H9 (cell line): ENCODE data around the gene PTGR1. TPM values are rescaled to one million over a fixed set of nuclear protein-coding genes. Genes with fewer than 3 reads are reported as not detected.

Experiments used
- DNase-seq: peaks from one replicate; pipeline ENCODE4 v3.0.0-alpha.2; 2017
- H2AFZ ChIP-seq: one replicate; pipeline ENCODE4 v1.6.1; 2013; ENCODE audit warnings: mild to moderate bottlenecking, low read length, control low read depth, moderate library complexity
- H2AK5ac ChIP-seq: 2 replicates; pipeline ENCODE4 v1.6.1; 2013; ENCODE audit warnings: low read length, control low read depth, mixed read lengths; ENCODE audit not compliant: insufficient read length
- H2BK120ac ChIP-seq: one replicate; pipeline ENCODE4 v1.6.1; 2013; ENCODE audit warnings: low read depth, mild to moderate bottlenecking, low read length, control low read depth, inconsistent platforms; ENCODE audit not compliant: poor library complexity, severe bottlenecking
- H2BK12ac ChIP-seq: 2 replicates; pipeline ENCODE4 v1.6.1; 2013; ENCODE audit warnings: low read length, control low read depth, mixed read lengths, low read depth; ENCODE audit not compliant: insufficient read length
- H2BK15ac ChIP-seq: 2 replicates; pipeline ENCODE4 v1.6.1; 2013; ENCODE audit warnings: low read depth, low read length, control low read depth
- H2BK20ac ChIP-seq: one replicate; pipeline ENCODE4 v1.6.1; 2013; ENCODE audit warnings: low read depth, mild to moderate bottlenecking, low read length, control low read depth, inconsistent platforms; ENCODE audit not compliant: poor library complexity, severe bottlenecking
- H2BK5ac ChIP-seq: 2 replicates; pipeline ENCODE4 v1.6.1; 2013; ENCODE audit warnings: low read length, control low read depth, mixed read lengths; ENCODE audit not compliant: insufficient read length
- H3K14ac ChIP-seq: 2 replicates; pipeline ENCODE4 v1.6.1; 2013; ENCODE audit warnings: low read length, control low read depth; ENCODE audit not compliant: insufficient read depth
- H3K18ac ChIP-seq: 2 replicates; pipeline ENCODE4 v1.6.1; 2013; ENCODE audit warnings: low read depth, mild to moderate bottlenecking, mixed read lengths, low read length, control low read depth; ENCODE audit not compliant: insufficient read length
- H3K23ac ChIP-seq: 2 replicates; pipeline ENCODE4 v1.6.1; 2013; ENCODE audit warnings: low read length, control low read depth, mixed read lengths, low read depth; ENCODE audit not compliant: insufficient read length
- H3K23me2 ChIP-seq: 2 replicates; pipeline ENCODE4 v1.6.1; 2013; ENCODE audit warnings: low read depth, mild to moderate bottlenecking, mixed read lengths, low read length, control low read depth; ENCODE audit not compliant: insufficient read length, poor library complexity, severe bottlenecking
- H3K27ac ChIP-seq: 2 replicates; pipeline ENCODE4 v1.5.1; 2013; ENCODE audit warnings: low read length, control low read depth, mixed read lengths, low read depth; ENCODE audit not compliant: insufficient read length
- H3K27me3 ChIP-seq: 2 replicates; pipeline ENCODE4 v1.6.1; 2013; ENCODE audit warnings: low read length, control low read depth, inconsistent platforms; ENCODE audit not compliant: insufficient read depth
- H3K4ac ChIP-seq: 2 replicates; pipeline ENCODE4 v1.6.1; 2013; ENCODE audit warnings: low read depth, mild to moderate bottlenecking, control low read depth, inconsistent platforms, low read length, moderate library complexity
- H3K4me1 ChIP-seq: 2 replicates; pipeline ENCODE4 v1.6.1; 2013; ENCODE audit warnings: low read length, control low read depth, inconsistent platforms; ENCODE audit not compliant: insufficient read depth
- H3K4me2 ChIP-seq: 2 replicates; pipeline ENCODE4 v1.6.1; 2013; ENCODE audit warnings: low read length, control low read depth, mixed read lengths; ENCODE audit not compliant: insufficient read length, insufficient read depth
- H3K56ac ChIP-seq: 2 replicates; pipeline ENCODE4 v1.6.1; 2013; ENCODE audit warnings: low read depth, mild to moderate bottlenecking, mixed read lengths, low read length, control low read depth; ENCODE audit not compliant: insufficient read length
- H3K79me1 ChIP-seq: 2 replicates; pipeline ENCODE4 v1.6.1; 2013; ENCODE audit warnings: low read depth, mild to moderate bottlenecking, moderate library complexity, low read length, control low read depth, inconsistent platforms; ENCODE audit not compliant: insufficient read depth, poor library complexity, severe bottlenecking
- H3K79me2 ChIP-seq: 2 replicates; pipeline ENCODE4 v1.6.1; 2013; ENCODE audit warnings: low read length, control low read depth, inconsistent platforms; ENCODE audit not compliant: insufficient read depth
- H3K9ac ChIP-seq: 2 replicates; pipeline ENCODE4 v1.6.1; 2013; ENCODE audit warnings: low read length, control low read depth, mixed read lengths; ENCODE audit not compliant: insufficient read length; ENCODE audit errors: extremely low read depth
- H3K9me3 ChIP-seq: one replicate; pipeline ENCODE4 v1.6.1; 2013; ENCODE audit warnings: low read depth, low read length, inconsistent platforms; ENCODE audit not compliant: control insufficient read depth
- H3T11ph ChIP-seq: one replicate; pipeline ENCODE4 v1.6.1; 2013; ENCODE audit warnings: mild to moderate bottlenecking, low read length, control low read depth, inconsistent platforms
- H4K20me1 ChIP-seq: one replicate; pipeline ENCODE4 v1.6.1; 2013; ENCODE audit not compliant: control insufficient read depth, insufficient read length, insufficient read depth
- H4K5ac ChIP-seq: 2 replicates; pipeline ENCODE4 v1.6.1; 2013; ENCODE audit warnings: low read depth, mild to moderate bottlenecking, mixed read lengths, low read length, control low read depth; ENCODE audit not compliant: insufficient read length
- H4K8ac ChIP-seq: replicated peaks from 2 replicates; pipeline ENCODE4 v1.6.1; 2013; ENCODE audit warnings: low read length, control low read depth, mixed read lengths, low read depth; ENCODE audit not compliant: insufficient read length
- H4K91ac ChIP-seq: 2 replicates; pipeline ENCODE4 v1.6.1; 2013; ENCODE audit warnings: low read depth, mild to moderate bottlenecking, moderate library complexity, mixed read lengths, low read length, control low read depth; ENCODE audit not compliant: insufficient read length
- H3K27ac Mint-ChIP-seq, 3 experiments: 2 replicates in 2 of 3; 3 replicates in 1 of 3; pipeline ENCODE4 v1.8.0; 2020 to 2021; ENCODE audit warnings: mixed read lengths in 3 of 3, mild to moderate bottlenecking in 1 of 3, moderate library complexity in 1 of 3
- H3K27me3 Mint-ChIP-seq: 2 replicates; pipeline ENCODE4 v1.8.0; 2021; ENCODE audit warnings: low read depth, mild to moderate bottlenecking, moderate library complexity, mixed read lengths
- H3K36me3 Mint-ChIP-seq, 3 experiments: 2 replicates in 2 of 3; 3 replicates in 1 of 3; pipeline ENCODE4 v1.8.0; 2020 to 2021; ENCODE audit warnings: low read depth in 3 of 3, mixed read lengths in 3 of 3; ENCODE audit not compliant: insufficient read depth in 1 of 3
- H3K4me1 Mint-ChIP-seq, 2 experiments: 2 replicates each; pipeline ENCODE4 v1.8.0; 2020; ENCODE audit warnings: mixed read lengths in 2 of 2
- H3K4me3 Mint-ChIP-seq, 2 experiments: 2 replicates in 1 of 2; 3 replicates in 1 of 2; pipeline ENCODE4 v1.8.0; 2020 to 2021; ENCODE audit warnings: mild to moderate bottlenecking in 2 of 2, mixed read lengths in 2 of 2, moderate library complexity in 1 of 2
- H3K9me3 Mint-ChIP-seq, 2 experiments: 2 replicates in 1 of 2; 3 replicates in 1 of 2; pipeline ENCODE4 v1.8.0; 2020; ENCODE audit warnings: mild to moderate bottlenecking in 2 of 2, mixed read lengths in 2 of 2, moderate library complexity in 1 of 2
- CTCF ChIP-seq: fragments of 200-600 bp; sonication (generic); conservative IDR thresholded peaks from 3 replicates; pipeline ENCODE4 v1.8.0; 2021; ENCODE audit warnings: antibody characterized with exemption, mild to moderate bottlenecking
- WGBS: extraction: QIAGEN DNeasy Blood & Tissue Kit; methylation state at CpG from one replicate; pipeline ENCODE4 v1.1.7; 2013; ENCODE audit warnings: missing lambda C conversion rate, low lambda C conversion rate, mixed read lengths; ENCODE audit not compliant: insufficient read length; ENCODE audit errors: extremely low coverage; 5-methylcytosine and 5-hydroxymethylcytosine counted together
- total RNA-seq: library from RNA; stranded (reverse); gene quantifications from 2 replicates; pipeline ENCODE4 v1.2.1, GENCODE V29; 2021

The PTGR1 gene
- total RNA-seq, 1 experiment from 2014 or later, result 45.2 TPM

GRCh38 chr9:111527347-111527746, 72.1 kb downstream of the PTGR1 start:
- WGBS, result no CpG with 5 or more reads among the region's 2 CpGs
- H3K9ac ChIP-seq, result no peak overlapping the region
- peaks cover 12% of the 10 kb centered on the region for H3K23me2 ChIP-seq
- Mint-ChIP-seq H3K36me3 (peaks cover 17 to 35% (median 27%) of the 10 kb centered on the region in 3 experiments), H3K27ac (peak overlapping the region; percentile 3 to 81 (median 53); a peak in 3 of 7 replicates), H3K4me1 (peaks cover 43 to 47% of the 10 kb centered on the region in 2 experiments), H3K4me3 (peak overlapping the region in 1 of 2 experiments; percentile 43; a peak in 2 of 5 replicates), H3K27me3 (peaks cover 8% of the 10 kb centered on the region), H3K9me3 (peaks cover 0 to 8% of the 10 kb centered on the region in 2 experiments; a peak in 4 of 5 replicates)
- H3K9me3 ChIP-seq, result no peaks in the 10 kb centered on the region
- H2AK5ac ChIP-seq, result no peak overlapping the region
- no peak overlapping the region for H3K18ac ChIP-seq
- no peak overlapping the region for H4K5ac ChIP-seq
- no peak for DNase-seq
- H4K8ac ChIP-seq, result no peak overlapping the region
- no peak for TF ChIP-seq CTCF
- peaks cover 18% of the 10 kb centered on the region; the same call in 1 of the 2 replicates for H3K79me2 ChIP-seq
- no peaks in the 10 kb centered on the region for H4K20me1 ChIP-seq
- no peak overlapping the region for H4K91ac ChIP-seq
- H2BK12ac ChIP-seq, result no peak overlapping the region
- H3T11ph ChIP-seq, result no peak overlapping the region
- H3K4me2 ChIP-seq, result no peak overlapping the region
- no peak overlapping the region for H2BK15ac ChIP-seq
- peaks cover 16% of the 10 kb centered on the region for H3K79me1 ChIP-seq
- H3K14ac ChIP-seq, result no peak overlapping the region
- peaks cover 10% of the 10 kb centered on the region; the same call in 1 of the 2 replicates for H3K4me1 ChIP-seq
- no peak overlapping the region for H3K56ac ChIP-seq
- H3K4ac ChIP-seq, result no peak overlapping the region
- H3K27me3 ChIP-seq, result no peaks in the 10 kb centered on the region
- H2BK5ac ChIP-seq, result no peak overlapping the region
- H2BK120ac ChIP-seq, result no peak overlapping the region
- no peak overlapping the region for H3K23ac ChIP-seq
- H2AFZ ChIP-seq, result no peak overlapping the region
- H2BK20ac ChIP-seq, result no peak overlapping the region
- peak overlapping the region; percentile 71 for H3K27ac ChIP-seq
